Neutrophil (primary cell): ENCODE results near the gene TPRG1L.

ENCODE experiments used
- H3K27ac ChIP-seq: fragments of 200-600 bp; sonication (generic); 2 replicates; pipeline ENCODE4 v1.5.1; 2016; ENCODE audit warnings: mild to moderate bottlenecking, moderate library complexity
- H3K27me3 ChIP-seq: fragments of 200-600 bp; sonication (generic); 2 replicates; pipeline ENCODE4 v1.6.0; 2016; ENCODE audit warnings: mild to moderate bottlenecking
- H3K36me3 ChIP-seq: fragments of 200-600 bp; sonication (generic); 2 replicates; pipeline ENCODE4 v1.5.1; 2017
- H3K4me1 ChIP-seq, 2 experiments: fragments of 200-600 bp in 1 of 2; sonication (generic) in 1 of 2; 1 replicate in 1 of 2; 2 replicates in 1 of 2; pipeline versions ENCODE4 v1.5.1 to v1.6.1; 2013 to 2016; ENCODE audit warnings: low read depth in 1 of 2, low read length in 1 of 2, mild to moderate bottlenecking in 1 of 2, moderate library complexity in 1 of 2; ENCODE audit not compliant: control insufficient read depth in 1 of 2, insufficient read depth in 1 of 2
- H3K4me3 ChIP-seq, 2 experiments: fragments of 200-600 bp in 1 of 2; sonication (generic) in 1 of 2; 1 replicate in 1 of 2; 2 replicates in 1 of 2; pipeline ENCODE4 v1.5.1; 2013 to 2016; ENCODE audit warnings: low read depth in 1 of 2, low read length in 1 of 2, mild to moderate bottlenecking in 1 of 2, moderate library complexity in 1 of 2
- H3K9me3 ChIP-seq: fragments of 200-600 bp; sonication (generic); 2 replicates; pipeline ENCODE4 v1.5.1; 2016
- TF ChIP-seq, protein P1 (sequence below): fragments of 200-600 bp; sonication (generic); IDR thresholded peaks from 2 replicates; pipeline ENCODE4 v1.5.1; 2016; ENCODE audit warnings: antibody characterized with exemption

The TPRG1L gene

DNA sequence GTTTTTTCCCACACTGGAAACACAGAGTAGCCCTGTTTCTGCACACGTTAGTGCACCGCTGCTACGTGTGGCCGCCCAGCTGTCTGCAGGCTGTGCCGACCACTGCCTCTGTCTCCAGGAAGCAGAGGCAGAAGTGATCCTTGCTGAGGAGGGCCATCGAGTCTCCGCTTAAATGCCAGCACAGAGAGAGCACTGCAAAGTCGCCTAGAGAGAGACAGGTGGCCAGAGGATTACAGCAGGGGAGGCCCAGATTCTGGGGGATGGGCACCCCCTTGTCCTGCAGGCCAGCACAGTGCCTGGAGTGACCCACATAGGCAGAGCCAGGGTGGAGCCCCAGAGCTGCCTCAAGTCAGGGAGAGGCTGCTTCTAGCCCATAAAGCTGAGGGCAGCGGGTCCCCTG is 6.1 kb downstream of the TPRG1L start:
- Histone ChIP-seq H3K36me3 (peaks cover 99% of the 10 kb centered on the region), H3K9me3 (no peaks in the 10 kb centered on the region), H3K27me3 (no peaks in the 10 kb centered on the region), H3K4me1 (peaks cover 4 to 8% of the 10 kb centered on the region in 2 experiments), H3K4me3 (no peak overlapping the region), H3K27ac (peak overlapping the region; percentile 49)
- TF ChIP-seq, protein P1, sequence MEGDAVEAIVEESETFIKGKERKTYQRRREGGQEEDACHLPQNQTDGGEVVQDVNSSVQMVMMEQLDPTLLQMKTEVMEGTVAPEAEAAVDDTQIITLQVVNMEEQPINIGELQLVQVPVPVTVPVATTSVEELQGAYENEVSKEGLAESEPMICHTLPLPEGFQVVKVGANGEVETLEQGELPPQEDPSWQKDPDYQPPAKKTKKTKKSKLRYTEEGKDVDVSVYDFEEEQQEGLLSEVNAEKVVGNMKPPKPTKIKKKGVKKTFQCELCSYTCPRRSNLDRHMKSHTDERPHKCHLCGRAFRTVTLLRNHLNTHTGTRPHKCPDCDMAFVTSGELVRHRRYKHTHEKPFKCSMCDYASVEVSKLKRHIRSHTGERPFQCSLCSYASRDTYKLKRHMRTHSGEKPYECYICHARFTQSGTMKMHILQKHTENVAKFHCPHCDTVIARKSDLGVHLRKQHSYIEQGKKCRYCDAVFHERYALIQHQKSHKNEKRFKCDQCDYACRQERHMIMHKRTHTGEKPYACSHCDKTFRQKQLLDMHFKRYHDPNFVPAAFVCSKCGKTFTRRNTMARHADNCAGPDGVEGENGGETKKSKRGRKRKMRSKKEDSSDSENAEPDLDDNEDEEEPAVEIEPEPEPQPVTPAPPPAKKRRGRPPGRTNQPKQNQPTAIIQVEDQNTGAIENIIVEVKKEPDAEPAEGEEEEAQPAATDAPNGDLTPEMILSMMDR, result no peak

DNA sequence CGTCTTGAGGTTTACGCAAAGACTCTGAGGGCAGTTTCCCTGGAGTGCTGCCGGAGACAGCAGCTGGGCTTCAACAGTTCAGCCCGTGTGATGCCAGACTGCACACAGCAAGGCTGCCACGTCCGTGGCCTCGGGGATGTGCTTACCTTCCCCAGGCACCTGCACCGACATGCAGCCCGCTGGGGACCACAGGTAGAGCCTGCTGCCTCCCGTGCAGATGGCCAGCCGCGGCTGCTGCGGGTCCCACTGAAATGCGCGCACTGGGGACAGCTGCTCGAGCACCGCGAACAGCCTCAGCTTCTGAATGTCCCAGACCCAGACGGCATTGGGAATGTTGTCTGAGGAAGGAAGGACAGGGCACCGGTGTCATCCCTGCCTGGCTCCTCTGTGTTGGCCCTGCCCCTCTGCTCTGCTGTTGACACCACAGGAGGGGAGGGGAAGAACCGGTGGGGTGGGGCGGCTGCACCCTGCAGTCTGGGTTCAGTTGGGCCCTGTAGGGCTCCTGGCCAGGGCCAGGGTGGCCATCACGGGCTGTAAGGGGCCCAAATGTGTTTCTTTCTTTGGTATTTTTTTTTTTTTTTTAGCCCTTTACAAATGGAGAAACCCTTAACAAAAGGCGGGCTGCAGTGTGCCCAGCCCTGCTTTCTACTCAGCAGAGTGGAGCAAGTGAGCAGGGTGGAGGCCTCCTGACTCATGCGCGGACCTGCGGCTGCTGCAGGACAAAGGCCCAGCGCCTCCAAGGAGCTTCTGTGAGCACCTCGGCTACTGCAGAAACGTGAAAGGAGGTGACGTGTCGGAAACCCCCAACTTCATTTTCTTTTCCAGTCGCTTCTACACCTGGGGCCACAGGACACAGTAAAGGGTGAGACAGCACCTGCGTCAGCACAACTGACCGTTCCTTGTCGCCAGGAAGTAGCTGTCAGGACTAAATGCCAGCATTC is 6.8 kb downstream of the TPRG1L start:
- peaks cover 100% of the 10 kb centered on the region for H3K36me3 ChIP-seq
- H3K4me1 ChIP-seq, result peaks cover 0 to 4% of the 10 kb centered on the region in 2 experiments
- H3K4me3 ChIP-seq, result no peak overlapping the region
- no peaks in the 10 kb centered on the region for H3K27me3 ChIP-seq
- TF ChIP-seq, protein P1, result no peak
- no peak overlapping the region for H3K27ac ChIP-seq
- H3K9me3 ChIP-seq, result no peaks in the 10 kb centered on the region

DNA sequence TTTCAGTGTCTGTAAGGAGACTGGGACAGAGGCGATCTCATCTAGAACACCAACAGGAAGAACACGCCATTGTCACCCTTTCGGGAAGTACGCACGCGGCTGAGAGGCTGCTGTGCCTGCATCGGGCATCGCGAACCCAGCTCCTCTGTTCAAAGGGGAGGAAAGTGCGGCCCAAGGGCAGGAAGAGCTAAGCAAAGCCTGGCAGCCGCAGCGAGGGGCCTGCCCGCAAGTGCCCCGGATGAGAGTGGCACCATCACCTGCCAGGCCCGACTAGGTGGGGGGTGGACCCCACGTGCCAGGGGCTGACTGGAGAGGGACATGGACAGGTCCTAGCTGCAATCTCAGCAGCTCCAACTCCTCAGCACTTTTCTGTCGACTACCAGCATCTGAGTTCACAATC is 7.5 kb downstream of the TPRG1L start:
- Histone ChIP-seq H3K4me3 (no peak overlapping the region), H3K4me1 (peaks cover 0 to 4% of the 10 kb centered on the region in 2 experiments), H3K9me3 (no peaks in the 10 kb centered on the region), H3K27ac (no peak overlapping the region), H3K36me3 (peaks cover 100% of the 10 kb centered on the region), H3K27me3 (no peaks in the 10 kb centered on the region)
- TF ChIP-seq, protein P1, result no peak

DNA sequence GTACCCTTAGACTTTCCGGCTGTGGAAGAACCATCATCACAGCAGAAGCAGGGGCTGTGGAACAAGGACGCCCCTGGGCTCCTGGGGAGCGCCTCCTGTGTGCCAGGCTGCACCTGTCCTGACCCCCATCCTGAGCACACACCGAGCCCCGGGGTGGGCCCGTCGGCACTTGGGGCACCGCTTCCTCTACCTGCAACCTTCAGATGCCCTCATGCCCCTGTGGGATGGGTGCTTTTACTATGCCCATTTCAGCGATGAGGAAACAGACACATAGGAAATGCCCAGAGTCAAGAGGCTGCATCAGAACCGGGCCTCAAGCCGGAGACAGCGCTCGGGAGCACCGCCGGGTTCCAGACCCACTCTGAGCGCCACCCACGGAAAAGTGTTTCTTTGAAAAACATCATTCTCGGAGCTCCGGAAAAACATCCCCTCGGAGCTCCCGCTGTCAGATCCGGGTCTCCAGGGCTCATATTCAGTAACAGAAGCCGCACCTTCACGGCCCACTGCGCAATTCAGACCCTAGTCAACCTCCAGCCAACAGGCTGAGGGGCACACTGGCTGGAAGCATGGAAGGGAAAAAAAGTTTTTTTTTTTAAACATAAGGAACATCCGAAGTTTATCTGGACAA is 8.0 kb downstream of the TPRG1L start:
- H3K36me3 ChIP-seq, result peaks cover 100% of the 10 kb centered on the region
- no peak overlapping the region for H3K27ac ChIP-seq
- TF ChIP-seq, protein P1, result no peak
- no peak overlapping the region for H3K4me3 ChIP-seq
- H3K9me3 ChIP-seq, result no peaks in the 10 kb centered on the region
- H3K27me3 ChIP-seq, result no peaks in the 10 kb centered on the region
- peaks cover 0 to 4% of the 10 kb centered on the region in 2 experiments for H3K4me1 ChIP-seq

DNA sequence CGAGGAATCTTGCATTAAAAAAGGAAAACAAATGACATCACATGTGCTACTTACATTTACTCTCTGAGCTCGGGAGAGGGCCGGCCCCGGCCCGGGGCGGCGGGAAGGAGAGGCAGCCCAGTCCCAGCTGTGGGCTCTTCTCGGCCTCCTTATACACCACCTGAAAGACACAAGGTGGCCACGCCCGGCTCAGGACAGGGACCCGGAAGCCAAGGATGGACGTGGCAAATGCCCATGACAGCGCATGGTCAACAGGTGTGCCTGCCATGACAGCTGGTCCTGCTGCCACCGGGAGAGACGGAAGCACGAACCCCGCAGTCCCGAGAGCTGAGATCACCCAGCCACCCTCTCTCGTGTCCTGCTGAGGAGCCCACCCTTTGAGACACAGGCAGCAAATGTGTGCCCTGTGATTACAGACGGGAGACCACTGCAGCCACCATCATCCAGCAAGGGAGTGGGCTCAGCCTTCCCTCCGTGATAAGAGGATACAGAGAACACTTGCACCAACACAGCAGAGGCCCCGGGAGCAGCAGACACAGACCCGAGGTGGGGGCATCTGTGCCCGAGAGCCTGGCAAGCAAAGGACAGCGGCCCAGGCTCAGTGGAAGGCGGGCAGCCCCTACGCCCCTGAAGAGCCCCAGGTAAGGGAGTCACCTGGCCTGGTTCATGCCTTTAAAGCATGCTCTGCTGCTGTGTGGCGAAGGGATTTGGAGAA is 8.7 kb downstream of the TPRG1L start:
- Histone ChIP-seq H3K4me1 (peaks cover 0 to 4% of the 10 kb centered on the region in 2 experiments), H3K27ac (no peak overlapping the region), H3K36me3 (peaks cover 100% of the 10 kb centered on the region), H3K27me3 (no peaks in the 10 kb centered on the region), H3K9me3 (no peaks in the 10 kb centered on the region), H3K4me3 (no peak overlapping the region)
- TF ChIP-seq, protein P1, result no peak
